ENCODE measurements around the gene PPP3CA.

- no peak for TF ChIP-seq EZH2 (IDR thresholded peaks at IDR 0.05; ENCODE audit: insufficient read depth, poor library complexity, severe bottlenecking)
- no peak for TF ChIP-seq EZH2phosphoT487 (IDR thresholded peaks at IDR 0.05; ENCODE audit: insufficient read depth, low read depth)
These were observed 207.1 kb downstream of the PPP3CA start for GRCh38 chr4:101140228-101140627.
